Measurements from ENCODE around the gene ESR1.
"Not testable (repeated sequence)": the region's sequence is repeated elsewhere in the genome, so short reads cannot be mapped to it uniquely, and the experiment has no call there.

Gene ESR1

GRCh38 chr6:152099446-152100182 is 292.1 kb downstream of the ESR1 start:
- no peak for DNase-seq

DNA sequence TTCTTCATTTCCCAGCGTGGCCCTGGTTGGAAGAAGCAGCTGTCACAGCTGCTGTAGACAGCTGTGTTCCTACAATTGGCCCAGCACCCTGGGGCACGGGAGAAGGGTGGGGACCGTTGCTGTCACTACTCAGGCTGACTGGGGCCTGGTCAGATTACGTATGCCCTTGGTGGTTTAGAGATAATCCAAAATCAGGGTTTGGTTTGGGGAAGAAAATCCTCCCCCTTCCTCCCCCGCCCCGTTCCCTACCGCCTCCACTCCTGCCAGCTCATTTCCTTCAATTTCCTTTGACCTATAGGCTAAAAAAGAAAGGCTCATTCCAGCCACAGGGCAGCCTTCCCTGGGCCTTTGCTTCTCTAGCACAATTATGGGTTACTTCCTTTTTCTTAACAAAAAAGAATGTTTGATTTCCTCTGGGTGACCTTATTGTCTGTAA is 292.7 kb downstream of the ESR1 start:
- DNase-seq: no peak

DNA sequence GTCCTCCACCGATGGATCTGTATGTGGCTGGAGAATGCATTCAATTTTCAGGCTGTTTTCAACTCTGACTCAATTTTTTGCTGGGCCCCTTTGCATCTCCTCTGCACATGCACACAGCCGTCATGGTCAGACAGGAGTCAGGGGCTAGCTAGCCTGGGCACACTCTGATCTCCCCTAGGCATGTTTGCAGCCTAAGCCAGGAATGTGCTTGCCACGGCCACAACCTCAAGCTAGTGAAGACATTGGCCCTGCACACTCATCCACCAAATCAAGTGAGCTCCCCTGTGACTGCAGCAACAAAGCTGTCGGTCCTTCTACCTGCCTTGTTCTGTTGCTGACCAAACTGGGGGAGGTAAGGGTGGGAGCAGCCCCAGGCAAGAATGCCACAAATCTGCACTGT is 300.5 kb downstream of the ESR1 start:
- DNase-seq: no peak

DNA sequence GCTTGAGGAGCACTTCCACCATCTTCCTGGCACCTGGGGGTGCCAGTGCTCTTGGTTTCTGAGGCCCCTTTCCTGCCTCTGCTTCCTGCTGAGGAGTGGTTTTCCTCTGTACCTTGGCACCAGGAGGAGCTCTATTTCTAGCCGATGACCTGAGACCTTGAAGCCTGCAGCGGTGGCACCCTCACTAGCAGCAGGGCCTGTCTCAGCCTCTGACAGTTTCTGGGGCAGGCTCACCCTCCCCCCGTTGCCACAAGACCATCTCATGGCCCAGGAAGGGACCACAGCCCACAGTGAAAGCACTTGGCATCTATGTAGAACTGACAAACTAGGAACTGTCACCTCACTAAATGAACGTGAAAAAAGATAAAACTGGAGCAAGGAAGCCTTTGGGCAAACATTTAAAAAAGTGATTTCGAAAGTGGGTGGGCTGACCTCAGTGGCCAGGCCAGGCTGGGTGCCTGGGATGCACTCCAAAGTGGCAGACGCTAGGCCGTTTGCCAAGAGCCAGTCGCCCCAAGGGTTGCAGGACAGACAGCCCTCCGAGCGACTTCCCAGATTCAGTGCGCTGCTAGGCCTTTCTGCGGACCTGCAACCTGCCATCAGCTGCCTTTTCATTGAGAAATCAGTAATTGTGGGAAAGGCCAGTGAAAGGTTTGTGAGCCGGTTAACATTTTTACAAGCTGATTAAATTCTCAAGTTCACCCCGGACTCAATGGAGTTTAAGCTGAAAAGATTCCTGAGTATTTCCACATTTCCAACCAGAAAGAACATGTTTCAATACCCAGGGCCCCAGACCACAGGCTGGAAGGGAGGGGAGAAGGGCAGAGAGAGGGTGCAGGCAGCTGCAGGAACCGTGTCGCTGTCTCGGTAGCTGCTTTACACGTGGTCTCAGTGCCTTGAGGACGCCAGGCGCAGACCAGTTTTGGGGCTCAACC is 303.7 kb downstream of the ESR1 start:
- DNase-seq: no peak

- DNase-seq: no peak
These were observed 305.2 kb downstream of the ESR1 start for GRCh38 chr6:152112491-152113261.

- no peak for DNase-seq
These were observed 310.0 kb downstream of the ESR1 start for GRCh38 chr6:152117156-152118133.

DNA sequence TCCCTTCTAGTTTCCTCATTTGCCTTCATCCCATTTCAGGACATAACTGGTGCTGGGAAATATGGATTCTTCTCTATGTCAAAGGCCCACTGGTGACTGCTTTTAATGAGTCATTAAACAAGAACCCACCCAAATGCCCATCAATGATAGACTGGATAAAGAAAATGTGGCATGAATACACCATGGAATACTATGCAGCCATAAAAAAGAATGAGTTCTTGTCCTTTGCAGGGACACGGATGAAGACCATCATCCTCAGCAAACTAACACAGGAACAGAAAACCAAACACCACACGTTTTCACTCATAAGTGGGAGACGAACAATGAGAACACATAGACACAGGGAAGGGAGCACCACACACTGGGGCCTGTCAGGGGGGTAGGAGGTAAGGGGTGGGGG is 310.7 kb downstream of the ESR1 start:
- DNase-seq: no peak

DNA sequence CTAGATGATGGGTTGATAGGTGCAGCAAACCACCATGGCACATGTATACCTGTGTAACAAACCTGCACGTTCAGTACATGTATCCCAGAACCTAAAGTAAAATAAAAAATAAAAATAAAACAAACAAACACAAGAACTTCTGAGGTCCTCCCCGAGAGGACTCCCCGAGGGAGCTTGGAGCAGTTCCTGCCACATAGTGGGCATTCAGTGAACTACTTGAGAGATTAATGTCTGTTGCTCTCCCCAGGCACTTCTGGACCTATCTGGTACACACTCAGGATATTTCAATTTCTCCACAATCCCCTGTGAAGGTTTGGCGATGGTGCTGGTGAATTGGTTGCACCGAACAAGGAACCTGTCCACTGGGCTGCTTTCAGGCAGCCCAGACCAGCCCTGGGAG is 311.2 kb downstream of the ESR1 start:
- DNase-seq: no peak

DNA sequence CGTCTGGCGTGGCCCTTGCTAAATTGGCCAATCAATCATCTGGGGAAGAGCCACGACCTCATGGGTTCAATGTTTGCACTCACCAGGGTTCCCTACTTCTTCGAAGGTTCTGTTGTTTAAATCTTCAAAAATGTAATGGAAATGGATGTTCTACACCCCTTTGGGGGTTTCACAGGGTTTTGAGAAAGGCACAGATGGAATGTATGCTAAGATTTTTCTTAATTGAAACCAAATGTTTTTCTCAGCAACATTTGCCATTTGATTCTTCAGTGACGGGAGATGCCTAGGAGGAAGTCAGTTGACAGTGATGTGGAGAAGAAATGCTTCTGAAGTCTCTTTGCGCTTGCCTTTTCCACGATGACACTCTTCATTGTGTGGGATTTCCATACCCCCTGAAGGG is 312.3 kb downstream of the ESR1 start:
- DNase-seq: no peak

- DNase-seq: no peak
These were observed 314.4 kb downstream of the ESR1 start for GRCh38 chr6:152121910-152122309.

- no peak for DNase-seq
These were observed 315.0 kb downstream of the ESR1 start for GRCh38 chr6:152122434-152122833.

DNA sequence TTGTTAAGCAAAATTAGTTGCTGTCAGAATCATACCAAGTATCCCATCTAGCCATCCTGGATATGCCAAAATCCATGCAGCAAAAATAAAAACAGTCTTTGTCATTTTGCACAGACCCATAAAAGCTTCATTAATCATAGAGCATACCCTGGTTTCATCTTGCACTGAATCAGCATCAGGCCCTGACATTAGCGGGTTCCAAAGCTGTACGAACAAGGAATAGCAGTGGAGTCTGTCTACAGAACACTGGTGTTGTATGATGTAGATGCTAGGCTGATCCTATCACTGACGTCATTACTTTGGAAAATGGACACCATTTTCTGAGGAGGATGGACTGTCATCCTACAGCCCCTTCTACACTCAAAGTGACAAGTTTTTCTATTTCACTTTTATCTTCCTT is 315.6 kb downstream of the ESR1 start:
- DNase-seq: no peak

- DNase-seq: no peak
These were observed 317.1 kb downstream of the ESR1 start for GRCh38 chr6:152124429-152125074.

DNA sequence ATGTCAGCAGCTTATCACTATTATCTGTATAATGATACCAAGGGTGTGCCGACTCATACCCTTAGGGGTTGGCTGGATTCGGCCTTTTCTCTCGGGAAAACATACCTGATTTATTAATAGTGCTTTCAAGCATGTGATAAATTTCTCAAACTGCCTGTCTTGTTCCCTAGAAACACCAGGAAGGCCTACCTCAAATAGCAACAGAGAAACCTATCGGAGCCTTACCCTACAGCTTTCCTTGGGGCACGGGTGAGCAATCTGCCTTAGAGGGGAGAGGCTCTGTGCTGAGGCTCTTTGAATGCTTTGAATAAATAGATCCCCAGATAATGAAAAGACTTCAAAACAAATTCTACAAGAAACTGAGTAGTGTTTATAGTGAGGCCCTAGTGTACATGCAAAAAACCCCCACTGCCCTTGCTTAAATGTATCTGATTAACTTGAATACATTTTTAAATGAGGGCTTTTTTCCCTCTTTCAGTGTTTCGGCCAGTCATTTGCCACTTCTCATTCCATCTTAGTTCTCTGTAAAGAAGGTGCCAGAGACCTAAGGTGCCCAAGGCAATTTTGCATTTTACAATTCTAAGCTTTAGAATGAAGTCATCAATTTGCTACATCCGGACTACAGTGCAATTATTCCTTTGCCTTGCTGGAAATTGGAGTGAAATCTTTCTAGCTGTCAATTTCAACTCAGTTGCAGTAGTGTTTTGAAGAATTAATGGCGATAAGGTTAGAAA is 320.1 kb downstream of the ESR1 start:
- no peak for DNase-seq

- no peak for DNase-seq
These were observed 322.2 kb downstream of the ESR1 start for GRCh38 chr6:152129691-152130151.

- DNase-seq: no peak
These were observed 323.0 kb downstream of the ESR1 start for GRCh38 chr6:152130441-152130840.

GRCh38 chr6:152135755-152136448 is 328.4 kb downstream of the ESR1 start:
- DNase-seq: no peak

DNA sequence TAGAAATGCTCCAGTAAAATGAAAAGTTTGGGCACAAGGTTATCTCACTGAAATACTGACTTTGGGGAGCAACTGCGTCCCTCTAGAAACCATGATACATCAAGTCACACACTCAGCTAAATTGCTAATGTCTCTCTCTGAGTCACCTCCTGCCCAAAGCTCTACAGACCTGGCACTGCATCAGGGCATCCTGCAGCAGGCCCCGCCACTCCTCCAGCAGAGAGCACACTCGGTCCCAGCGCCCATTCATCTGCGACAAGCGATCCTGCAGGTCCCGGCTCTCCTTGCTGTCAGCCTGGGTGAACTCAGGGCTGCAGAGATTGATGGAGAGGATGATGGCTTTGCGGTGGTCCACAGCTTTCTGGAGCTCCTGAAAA is 329.0 kb downstream of the ESR1 start:
- DNase-seq: no peak

- DNase-seq: not testable (repeated sequence)
These were observed 330.9 kb downstream of the ESR1 start for GRCh38 chr6:152138344-152138743.

DNA sequence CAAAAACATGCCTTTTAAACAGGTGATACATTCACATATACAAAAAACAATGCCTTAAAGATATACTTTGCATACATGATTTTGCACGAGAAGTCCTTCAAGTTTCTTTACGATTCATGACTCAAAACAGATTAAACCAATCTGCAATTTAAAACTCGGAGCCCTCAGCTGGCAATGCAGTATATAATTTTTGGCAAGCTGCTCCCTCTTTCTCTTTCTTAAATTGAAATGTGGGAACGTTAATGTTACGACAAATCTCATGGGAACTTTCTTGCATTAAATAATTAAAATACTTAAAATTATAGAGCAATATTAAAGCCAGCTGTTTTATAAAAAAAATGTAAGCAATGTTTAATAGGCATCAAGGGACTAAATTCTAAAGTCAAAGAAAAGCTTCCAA is 334.6 kb downstream of the ESR1 start:
- no peak for DNase-seq

Measured in activated CD4-positive, alpha-beta T cell treated with anti-CD3 and anti-CD28 coated beads, Interleukin-2, amount 50 U/mL, for 4 hours (primary cell).